Stimulated activated naive CD8-positive, alpha-beta T cell treated with anti-CD3 and anti-CD28 coated beads, Interleukin-15, Interleukin-2, amounts not matched to agents 100 U/mL and 50 U/mL, for 24 hours (primary cell): ENCODE results near the gene PHC2.

Source experiments
- ATAC-seq: fragments of 150-1000 bp; cut with Tn5 transposase; one replicate; pipeline ENCODE4 v1.10.0; 2021
- DNase-seq: peaks from one replicate; pipeline ENCODE4 v3.0.0; 2021

The PHC2 gene

GRCh38 chr1:33331444-33332356 lies 99.2 kb downstream of the PHC2 start:
- no peak for ATAC-seq
- no peak for DNase-seq

DNA sequence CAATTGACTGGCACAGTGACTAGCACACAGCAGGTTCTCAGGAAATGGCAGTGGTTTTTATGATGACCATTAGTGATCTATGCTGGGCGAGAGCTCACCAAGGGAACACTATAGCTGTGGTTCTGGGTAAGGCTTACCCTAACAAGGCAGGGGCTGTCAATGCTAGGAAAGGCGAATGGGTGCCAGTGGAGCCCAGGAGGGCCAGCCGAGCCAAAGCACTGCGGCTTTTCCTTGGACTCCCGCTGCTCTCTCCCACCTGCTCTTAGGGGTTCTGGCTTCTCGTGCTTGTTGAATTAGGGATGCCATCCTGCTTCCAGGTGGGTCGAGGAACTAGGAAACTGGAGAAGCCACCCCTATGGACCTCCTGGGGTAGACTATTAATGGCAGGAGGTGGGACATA lies 100.0 kb downstream of the PHC2 start:
- ATAC-seq (no peak), DNase-seq (no peak)

- no peak for ATAC-seq
- no peak for DNase-seq
These were observed 100.5 kb downstream of the PHC2 start for GRCh38 chr1:33330361-33330890.

DNA sequence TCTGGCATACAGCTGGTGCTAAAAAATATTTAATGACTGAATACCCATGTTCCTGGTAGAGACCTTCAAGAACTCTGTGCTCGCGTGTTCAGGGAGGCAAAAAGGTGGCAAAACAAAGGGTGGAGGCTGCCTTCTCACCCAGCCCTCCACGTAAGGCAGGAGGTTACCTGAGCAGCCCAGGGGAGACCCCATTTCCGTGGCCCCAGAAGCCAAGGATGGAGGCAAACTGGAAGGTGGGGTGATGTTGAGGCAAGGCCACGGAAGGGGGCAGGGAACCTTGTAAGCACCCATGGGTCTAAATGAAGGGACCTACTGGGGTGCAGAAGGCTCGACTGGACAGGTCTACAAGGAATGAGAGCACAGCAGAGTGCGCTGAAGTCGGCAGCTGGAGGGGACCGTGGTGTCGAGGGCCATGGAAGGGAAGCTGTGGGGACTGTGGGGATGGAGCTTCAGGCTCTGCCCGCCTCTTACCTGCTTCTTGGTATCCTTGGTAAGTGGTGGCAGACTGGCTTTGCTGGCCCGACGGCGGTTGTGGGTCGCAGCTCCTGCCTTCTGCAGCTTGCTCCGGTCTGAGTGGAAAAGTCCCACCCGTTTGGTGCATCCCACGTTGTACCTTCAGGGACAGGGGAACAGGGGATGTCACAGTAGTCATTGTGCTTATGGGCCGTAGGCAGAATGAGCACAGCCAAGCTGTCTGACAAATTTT lies 101.1 kb downstream of the PHC2 start:
- ATAC-seq (no peak), DNase-seq (no peak)

DNA sequence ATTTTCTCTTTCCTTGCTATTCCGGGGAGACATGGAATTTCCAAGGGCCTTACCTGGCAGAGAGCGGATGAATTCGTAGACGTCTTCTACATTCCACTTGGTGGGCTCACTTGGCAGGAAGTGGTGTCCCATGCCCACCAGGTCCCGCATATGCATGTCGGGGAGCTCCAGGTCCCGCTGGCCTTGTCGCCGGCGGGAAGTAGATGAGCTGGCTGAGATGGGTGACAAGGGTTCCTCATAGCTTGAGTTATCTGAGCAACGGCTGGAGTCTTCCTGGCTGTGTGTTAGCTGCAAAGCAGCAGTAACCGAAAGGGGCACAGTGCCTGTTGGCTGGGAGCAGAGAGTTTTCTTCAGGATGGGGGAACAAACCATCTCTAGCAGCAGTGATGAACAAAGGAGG lies 102.1 kb downstream of the PHC2 start:
- ATAC-seq (no peak), DNase-seq (no peak)

DNA sequence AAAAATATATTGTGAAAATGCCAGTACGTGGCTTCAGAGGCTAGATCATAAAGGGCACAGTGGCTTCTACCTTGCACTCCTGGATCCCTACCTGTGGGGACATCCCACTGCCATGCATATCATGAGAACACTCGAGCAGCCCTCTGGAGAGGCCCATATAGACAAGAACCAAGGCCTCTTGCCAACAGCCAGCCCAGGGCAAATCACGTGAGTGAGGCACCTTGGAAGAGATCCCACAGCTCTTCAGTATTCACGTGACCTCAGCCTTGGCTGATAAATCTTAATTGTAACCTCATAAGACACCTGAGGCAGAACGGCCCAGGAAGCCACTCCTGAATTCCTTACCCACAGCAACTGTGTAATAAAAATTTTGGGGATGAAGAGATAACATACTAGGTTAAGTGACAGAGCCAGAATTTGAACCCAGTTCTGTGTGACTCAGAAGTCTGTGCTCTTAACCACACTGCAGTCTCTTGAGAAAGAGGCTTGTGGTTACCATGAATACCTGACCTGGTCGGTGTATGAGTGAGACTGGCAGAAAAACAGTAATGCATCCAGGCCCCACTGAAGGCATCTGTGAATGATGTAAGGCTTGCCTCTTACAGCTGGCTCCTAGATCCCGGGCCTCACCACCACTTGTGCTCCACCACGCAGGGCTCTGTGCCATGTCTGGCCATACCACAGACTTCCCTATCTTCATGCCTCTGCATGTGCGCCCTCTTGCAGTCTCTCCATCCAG lies 103.1 kb downstream of the PHC2 start:
- DNase-seq (no peak), ATAC-seq (no peak)

- DNase-seq: no peak
- ATAC-seq: no peak
These were observed 104.1 kb downstream of the PHC2 start for GRCh38 chr1:33326785-33327184.

DNA sequence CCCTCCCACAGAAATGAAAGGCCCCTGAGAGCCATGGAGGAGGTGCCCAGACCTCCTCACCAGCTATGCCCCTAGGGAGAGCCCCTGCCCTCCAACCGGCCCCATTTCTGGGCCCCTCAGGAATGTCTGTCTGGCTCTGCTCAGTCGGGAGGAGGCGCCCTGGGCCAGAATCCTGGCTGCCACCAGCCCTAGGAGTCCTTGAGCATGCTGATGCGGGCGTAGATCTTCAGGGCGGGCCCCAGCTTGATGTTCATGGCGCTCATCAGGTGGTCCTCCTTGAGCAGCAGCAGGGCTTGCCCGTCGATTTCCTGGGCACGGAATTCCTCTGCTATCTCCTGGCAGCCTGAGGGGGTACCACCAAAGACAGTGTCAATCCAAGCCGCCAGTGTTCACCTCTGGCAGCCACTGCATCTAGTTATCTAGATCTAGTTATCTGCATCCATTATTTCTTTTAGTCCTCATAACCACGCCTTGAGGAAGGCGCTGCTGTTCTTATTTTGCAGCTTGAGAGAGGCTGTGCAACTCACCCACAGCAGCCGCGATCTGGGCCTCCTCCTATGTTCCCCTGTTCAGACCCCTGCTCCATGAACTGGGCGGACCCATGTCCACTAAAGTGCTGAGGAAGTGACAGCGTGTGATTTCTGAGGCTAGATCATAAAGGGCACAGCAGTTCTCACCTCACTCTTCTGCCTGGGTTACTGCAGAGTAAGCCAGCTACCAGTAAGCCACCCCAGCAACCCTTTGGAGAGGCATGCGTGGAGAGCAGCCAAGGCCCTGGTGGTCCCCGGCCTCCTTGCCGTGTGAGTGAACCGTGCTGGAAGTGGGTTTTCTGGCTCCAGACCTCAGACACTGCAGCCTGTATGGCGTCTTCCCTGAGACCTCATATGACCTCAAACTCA lies 106.0 kb downstream of the PHC2 start:
- ATAC-seq: no peak

GRCh38 chr1:33323663-33324477 lies 107.0 kb downstream of the PHC2 start:
- no peak for ATAC-seq
- DNase-seq: no peak

More for the DNA sequence above, 106.0 kb downstream of the PHC2 start:
- no peak for DNase-seq

- ATAC-seq: no peak
These were observed 107.9 kb downstream of the PHC2 start for GRCh38 chr1:33322870-33323585.

DNA sequence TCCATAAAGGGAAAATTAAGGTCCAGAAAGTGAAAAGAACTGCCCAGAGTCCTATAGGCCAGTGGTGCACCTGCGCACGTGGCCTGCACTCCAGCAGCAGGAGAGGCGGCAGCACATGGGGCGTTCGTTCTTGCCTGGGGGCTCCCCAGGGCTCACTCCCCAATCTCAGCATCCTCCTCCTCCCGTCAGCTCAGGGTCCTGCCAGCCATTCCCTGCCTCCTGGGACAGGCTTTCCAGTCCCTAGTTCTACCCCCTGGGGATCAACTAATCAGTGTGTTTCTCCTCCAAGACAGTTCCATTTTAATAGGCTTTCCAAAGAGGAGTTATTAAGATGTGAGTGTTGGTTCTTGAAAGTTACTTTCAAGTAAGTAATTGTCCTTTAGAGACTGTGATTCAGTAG lies 108.8 kb downstream of the PHC2 start:
- DNase-seq (no peak), ATAC-seq (no peak)

More at GRCh38 chr1:33322870-33323585, 107.9 kb downstream of the PHC2 start:
- DNase-seq: no peak

DNA sequence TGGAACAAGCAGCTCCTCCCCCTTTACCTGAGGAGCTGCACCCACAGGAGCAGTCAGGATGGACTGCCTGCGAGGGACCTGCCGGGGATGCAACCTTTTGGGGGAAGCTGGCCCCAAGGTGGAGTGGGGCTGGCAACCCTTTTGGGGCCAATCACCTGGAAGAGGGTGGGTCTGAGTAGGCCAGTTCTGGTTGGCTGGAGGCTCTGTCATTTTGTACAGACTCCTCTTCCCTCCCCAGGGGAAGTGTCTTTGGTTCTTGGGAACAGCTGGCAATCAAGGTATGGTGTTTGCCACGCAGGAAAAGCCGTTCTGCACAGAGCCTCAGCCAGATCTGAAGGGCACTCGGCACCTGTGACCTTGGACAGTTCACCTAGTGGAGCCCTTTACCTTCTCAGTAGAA lies 109.7 kb downstream of the PHC2 start:
- DNase-seq: no peak
- ATAC-seq: no peak

GRCh38 chr1:33320619-33321165 lies 110.2 kb downstream of the PHC2 start, which contains the start of gene A3GALT2:
Gene A3GALT2, minus strand, starts transcription at chr1:33321098. Its CDS starts 0 bp downstream, at chr1:33321098.
- no peak for DNase-seq
- ATAC-seq: no peak

DNA sequence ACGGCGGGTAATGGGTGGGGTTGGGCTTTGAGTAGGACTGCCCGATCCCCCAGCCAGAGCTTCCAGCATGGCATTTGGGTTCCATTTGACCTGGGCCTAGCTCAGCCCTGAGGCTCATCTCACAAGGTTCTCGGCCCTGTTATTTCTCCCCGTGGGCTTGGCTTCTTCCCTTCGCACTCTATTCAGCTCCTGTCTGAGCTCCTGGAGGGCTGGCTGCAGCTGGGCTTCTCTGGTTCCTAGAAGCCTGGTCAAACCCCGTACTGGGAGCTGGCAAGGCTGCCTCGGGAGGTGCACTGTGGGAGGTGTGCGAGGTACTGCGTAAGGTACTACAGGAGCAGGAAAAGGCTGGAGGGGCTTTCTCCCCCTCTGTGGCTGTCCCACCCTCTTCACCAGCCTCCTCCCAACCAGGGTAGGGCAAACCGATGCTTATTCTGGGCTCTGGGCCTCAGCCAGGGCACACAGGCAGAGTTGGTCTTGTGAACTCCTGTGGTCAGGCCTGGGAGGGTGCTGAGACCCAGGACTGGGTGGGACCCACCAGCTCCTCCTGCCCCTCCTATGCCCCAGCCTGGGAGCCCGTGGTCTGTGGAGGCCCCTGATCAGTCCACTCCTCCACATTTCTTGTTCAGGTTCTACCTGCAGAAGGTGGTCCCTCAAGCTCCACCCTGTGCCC lies 110.8 kb downstream of the PHC2 start:
- ATAC-seq (no peak), DNase-seq (no peak)

GRCh38 chr1:33319186-33319948 lies 111.5 kb downstream of the PHC2 start:
- ATAC-seq (no peak), DNase-seq (no peak)

DNA sequence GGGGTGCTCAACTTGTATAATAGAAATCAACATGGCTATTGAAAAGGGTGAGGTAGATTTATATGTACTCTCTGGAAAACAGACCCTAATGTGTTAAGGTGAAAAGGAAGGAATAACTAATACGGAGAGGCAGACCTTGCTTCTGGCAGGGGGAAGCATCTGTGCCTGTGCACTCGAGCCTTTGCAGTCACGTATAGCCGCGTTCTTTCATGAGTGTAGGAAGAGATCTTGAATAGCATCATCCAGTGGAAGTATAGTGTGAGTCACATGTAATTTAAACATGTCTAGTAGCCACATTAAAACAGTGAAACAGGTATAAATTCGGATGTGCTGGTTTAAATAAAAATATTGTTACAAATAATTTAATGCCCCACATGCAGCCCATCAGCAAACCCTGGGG lies 112.9 kb downstream of the PHC2 start:
- DNase-seq: no peak
- no peak for ATAC-seq

DNA sequence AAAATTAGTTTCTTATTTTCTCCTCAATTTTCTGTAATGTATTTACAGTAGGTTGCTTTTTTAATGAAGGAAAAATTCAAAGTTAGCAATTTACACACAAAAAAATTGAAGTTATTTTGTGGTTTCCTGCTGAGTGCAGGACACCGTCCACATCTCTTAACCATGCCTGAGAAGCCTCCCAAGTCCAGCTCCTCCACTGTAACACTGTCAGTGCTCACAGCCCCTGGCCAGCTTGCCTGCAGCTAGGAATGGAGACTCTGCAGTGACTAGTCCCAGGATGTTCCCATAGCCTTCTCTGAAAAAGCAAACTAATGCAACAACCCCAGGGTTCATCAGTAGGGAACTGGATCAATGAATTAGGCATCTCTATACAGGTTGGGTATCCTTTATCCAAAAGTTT lies 113.5 kb downstream of the PHC2 start:
- DNase-seq: no peak
- no peak for ATAC-seq

GRCh38 chr1:33316601-33317000 lies 114.3 kb downstream of the PHC2 start:
- DNase-seq: no peak
- no peak for ATAC-seq
